AG04450 (cell line): Measurements from ENCODE around the gene RETREG1. TPM values are rescaled to one million over a fixed set of nuclear protein-coding genes. Genes with fewer than 3 reads are reported as not detected.

Experiments used
- CTCF ChIA-PET: fragments of 300-600, 350-600 bp; formaldehyde crosslinking; extraction: SDS; loops from one replicate; lab custom pipeline; 2022; ENCODE audit warnings: antibody characterized with exemption, inconsistent platforms; lab: Charles Lee
- POLR2A ChIA-PET: fragments of 350-600 bp; formaldehyde crosslinking; extraction: SDS; loops from one replicate; lab custom pipeline; 2021; ENCODE audit warnings: antibody characterized with exemption, inconsistent platforms; lab: Yijun Ruan, JAX
- DNase-seq: peaks from one replicate; pipeline ENCODE4 v3.0.0-alpha.2; 2011; ENCODE audit warnings: low read depth, low spot score
- H3K27ac ChIP-seq: one replicate; pipeline ENCODE4 v1.5.1; 2012; ENCODE audit warnings: low read depth, low read length, control low read depth
- H3K27me3 ChIP-seq: one replicate; pipeline ENCODE4 v1.6.0; 2012; ENCODE audit warnings: low read length; ENCODE audit not compliant: control insufficient read depth, insufficient read depth
- H3K4me3 ChIP-seq: 2 replicates; pipeline ENCODE4 v1.5.1; 2011; ENCODE audit warnings: mild to moderate bottlenecking, low read depth, low read length, control low read depth
- H3K9me3 ChIP-seq: 2 replicates; pipeline ENCODE4 v1.5.1; 2012; ENCODE audit warnings: low read length; ENCODE audit not compliant: control insufficient read depth, insufficient read depth
- CTCF ChIP-seq: IDR thresholded peaks from 2 replicates; pipeline ENCODE4 v1.5.1; 2011; ENCODE audit warnings: low read depth, low read length, control low read depth, inconsistent platforms
- polyA plus RNA-seq: library from polyadenylated mRNA; depleted of rRNA; stranded (reverse); fragments of >200 nt; gene quantifications from 2 replicates; pipeline ENCODE4 v1.2.3, GENCODE V29; 2011

Gene RETREG1
- polyA plus RNA-seq, 1 experiment = 0.14 TPM

GRCh38 chr5:16578474-16578883, 38.3 kb downstream of the RETREG1 start:
- ChIA-PET POLR2A (no interaction called here), CTCF (interaction anchor here (0.9 to 1.0 kb wide), 2 partner anchors 28 to 417 kb away, joined by 3 read pairs; no protein-coding TSS in a partner anchor)
- Histone ChIP-seq H3K27ac (no peak overlapping the region), H3K27me3 (peaks cover 6% of the 10 kb centered on the region), H3K4me3 (no peak overlapping the region), H3K9me3 (no peaks in the 10 kb centered on the region)
- no peak for TF ChIP-seq CTCF
- DNase-seq = no peak

DNA sequence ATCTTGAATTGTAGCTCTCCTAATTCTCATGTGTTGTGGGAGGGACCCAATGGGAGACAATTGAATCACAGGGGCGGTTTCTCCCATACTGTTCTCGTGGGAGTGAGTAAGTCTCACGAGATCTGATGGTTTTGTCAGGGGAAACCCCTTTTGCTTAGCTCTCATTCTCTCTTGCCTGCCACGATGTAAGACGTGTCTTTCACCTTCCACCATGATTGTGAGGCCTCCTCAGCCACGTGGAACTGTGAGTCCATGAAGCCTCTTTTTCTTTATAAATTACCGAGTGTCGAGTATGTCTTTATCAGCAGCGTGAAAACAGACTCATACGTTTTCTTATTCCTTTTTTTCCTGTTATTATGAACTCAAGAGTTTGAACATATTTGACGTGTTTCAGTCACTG, 39.1 kb downstream of the RETREG1 start:
- H3K9me3 ChIP-seq = no peaks in the 10 kb centered on the region
- H3K4me3 ChIP-seq = no peak overlapping the region
- POLR2A ChIA-PET = no interaction called here
- peaks cover 4% of the 10 kb centered on the region for H3K27me3 ChIP-seq
- no peak overlapping the region for H3K27ac ChIP-seq
- TF ChIP-seq CTCF = no peak
- CTCF ChIA-PET = interaction anchor here (0.8 to 1.0 kb wide), 3 partner anchors 27 to 417 kb away, joined by 3 read pairs; no protein-coding TSS in a partner anchor
- DNase-seq = no peak

- TF ChIP-seq CTCF = no peak
- peak; percentile 47 for DNase-seq
- H3K4me3 ChIP-seq = no peak overlapping the region
- peak overlapping the region; percentile 39 for H3K27ac ChIP-seq
- POLR2A ChIA-PET = no interaction called here
- H3K27me3 ChIP-seq = no peaks in the 10 kb centered on the region
- CTCF ChIA-PET = interaction anchor here (1.2 to 2.2 kb wide), 3 partner anchors 11 to 414 kb away, joined by 8 to 17 read pairs (median 9); no protein-coding TSS in a partner anchor
- no peaks in the 10 kb centered on the region for H3K9me3 ChIP-seq
These were observed 41.7 kb downstream of the RETREG1 start for GRCh38 chr5:16574789-16575721.

DNA sequence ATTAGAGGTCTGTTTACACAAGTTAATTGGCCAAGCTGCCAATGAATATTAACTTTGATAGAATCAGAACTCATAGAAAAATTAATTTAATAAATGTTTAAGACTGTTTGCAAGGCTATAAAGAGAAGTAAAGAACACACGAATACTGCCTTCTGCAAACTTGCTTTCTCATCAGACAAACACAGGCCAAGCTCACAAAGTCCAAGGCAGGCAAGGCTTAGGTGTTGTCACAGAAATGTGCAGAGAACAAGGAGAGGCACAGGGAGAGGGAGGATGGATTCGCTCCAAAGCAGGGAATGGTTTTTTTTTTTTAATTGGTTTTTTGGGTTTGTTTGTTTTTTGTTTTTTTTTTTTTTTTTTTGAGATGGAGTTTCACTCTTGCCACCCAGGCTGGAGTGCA, 43.4 kb downstream of the RETREG1 start:
- no peaks in the 10 kb centered on the region for H3K27me3 ChIP-seq
- POLR2A ChIA-PET = no interaction called here
- no peak for TF ChIP-seq CTCF
- no peak for DNase-seq
- no peak overlapping the region for H3K27ac ChIP-seq
- no peaks in the 10 kb centered on the region for H3K9me3 ChIP-seq
- no peak overlapping the region for H3K4me3 ChIP-seq
- CTCF ChIA-PET = interaction anchor here (0.6 kb wide), 1 partner anchor 237 kb away, joined by 4 read pairs; no protein-coding TSS in a partner anchor
